Type B pancreatic cell (in vitro differentiated cells): Measurements from ENCODE around the gene SLC6A2. TPM values are rescaled to one million over a fixed set of nuclear protein-coding genes. Genes with fewer than 3 reads are reported as not detected.

Experiments
- DNase-seq: peaks from one replicate; pipeline ENCODE4 v3.0.0; 2021; ENCODE audit warnings: mixed read lengths; ENCODE audit not compliant: unreplicated experiment; ENCODE audit errors: extremely low spot score
- H3K27ac Mint-ChIP-seq: 2 replicates; pipeline ENCODE4 v1.8.0; 2021; ENCODE audit warnings: mild to moderate bottlenecking, mixed read lengths
- H3K27me3 Mint-ChIP-seq: 2 replicates; pipeline ENCODE4 v1.8.0; 2021; ENCODE audit warnings: mixed read lengths
- H3K36me3 Mint-ChIP-seq: 2 replicates; pipeline ENCODE4 v1.8.0; 2021; ENCODE audit warnings: mixed read lengths
- H3K4me1 Mint-ChIP-seq: one replicate; pipeline ENCODE4 v1.8.0; 2021; ENCODE audit warnings: mixed read lengths; ENCODE audit not compliant: unreplicated experiment
- H3K4me3 Mint-ChIP-seq: 2 replicates; pipeline ENCODE4 v1.8.0; 2021; ENCODE audit warnings: mild to moderate bottlenecking, mixed read lengths
- H3K9me3 Mint-ChIP-seq: 2 replicates; pipeline ENCODE4 v1.8.0; 2021; ENCODE audit warnings: mixed read lengths
- CTCF ChIP-seq: fragments of 200-600 bp; sonication (generic); conservative IDR thresholded peaks from 2 replicates; pipeline ENCODE4 v1.5.0; 2021; ENCODE audit warnings: antibody characterized with exemption, mild to moderate bottlenecking
- total RNA-seq: library from RNA; stranded (reverse); gene quantifications from 2 replicates; pipeline ENCODE4 v1.2.1, GENCODE V29; 2021; ENCODE audit warnings: low replicate concordance

SLC6A2 gene
- total RNA-seq, 1 donor from 2014 or later: 5.7 TPM

- H3K4me1 Mint-ChIP-seq: no peaks in the 10 kb centered on the region
- no peak for TF ChIP-seq CTCF
- peaks cover 3% of the 10 kb centered on the region for H3K9me3 Mint-ChIP-seq
- no peaks in the 10 kb centered on the region for H3K36me3 Mint-ChIP-seq
- H3K4me3 Mint-ChIP-seq: no peak overlapping the region
- H3K27ac Mint-ChIP-seq: no peak overlapping the region
- DNase-seq: no peak
- H3K27me3 Mint-ChIP-seq: peaks cover 7% of the 10 kb centered on the region
Observed at GRCh38 chr16:55628306-55628968, 27.4 kb upstream of the SLC6A2 start.

GRCh38 chr16:55630774-55631173 lies 25.0 kb upstream of the SLC6A2 start:
- Mint-ChIP-seq H3K4me1 (no peaks in the 10 kb centered on the region), H3K27ac (no peak overlapping the region), H3K4me3 (no peak overlapping the region), H3K27me3 (peaks cover 7% of the 10 kb centered on the region), H3K36me3 (no peaks in the 10 kb centered on the region), H3K9me3 (peaks cover 3% of the 10 kb centered on the region)
- TF ChIP-seq CTCF: no peak
- DNase-seq: no peak

GRCh38 chr16:55632259-55632658 lies 23.5 kb upstream of the SLC6A2 start:
- Mint-ChIP-seq H3K27ac (no peak overlapping the region), H3K36me3 (no peaks in the 10 kb centered on the region), H3K4me3 (no peak overlapping the region), H3K27me3 (peaks cover 4% of the 10 kb centered on the region), H3K9me3 (peaks cover 3% of the 10 kb centered on the region), H3K4me1 (peaks cover 6% of the 10 kb centered on the region)
- DNase-seq: no peak
- no peak for TF ChIP-seq CTCF

- Mint-ChIP-seq H3K27me3 (peaks cover 11% of the 10 kb centered on the region), H3K36me3 (no peaks in the 10 kb centered on the region), H3K9me3 (peaks cover 3% of the 10 kb centered on the region)
Observed at GRCh38 chr16:55634193-55634592, 21.6 kb upstream of the SLC6A2 start.

GRCh38 chr16:55638256-55638655 lies 17.5 kb upstream of the SLC6A2 start:
- H3K4me1 Mint-ChIP-seq: peaks cover 11% of the 10 kb centered on the region
- peaks cover 12% of the 10 kb centered on the region for H3K27me3 Mint-ChIP-seq
- H3K27ac Mint-ChIP-seq: no peak overlapping the region
- no peak overlapping the region for H3K4me3 Mint-ChIP-seq
- H3K9me3 Mint-ChIP-seq: no peaks in the 10 kb centered on the region
- H3K36me3 Mint-ChIP-seq: no peaks in the 10 kb centered on the region
- no peak for TF ChIP-seq CTCF
- no peak for DNase-seq

More at GRCh38 chr16:55634193-55634592, 21.6 kb upstream of the SLC6A2 start:
- Mint-ChIP-seq H3K27ac (no peak overlapping the region), H3K4me1 (peaks cover 11% of the 10 kb centered on the region), H3K4me3 (no peak overlapping the region)
- TF ChIP-seq CTCF: no peak
- DNase-seq: no peak
